ENCODE measurements around the gene MBOAT2. TPM values are rescaled to one million over a fixed set of nuclear protein-coding genes. Genes with fewer than 3 reads are reported as not detected.

The MBOAT2 gene
- total RNA-seq, 1 donor from 2014 or later = 72.5 TPM

GRCh38 chr2:8882094-8882493 is 121.4 kb downstream of the MBOAT2 start:
- no peaks in the 10 kb centered on the region for H3K4me1 Mint-ChIP-seq (ENCODE audit: low read depth, unreplicated experiment)
- H3K36me3 Mint-ChIP-seq (ENCODE audit: unreplicated experiment) = no peaks in the 10 kb centered on the region
- no peak overlapping the region for H3K4me3 Mint-ChIP-seq (ENCODE audit: unreplicated experiment)
- peak; percentile 53 for DNase-seq
- peaks cover 2% of the 10 kb centered on the region for H3K27me3 Mint-ChIP-seq (ENCODE audit: unreplicated experiment)
- no peaks in the 10 kb centered on the region for H3K9me3 Mint-ChIP-seq (ENCODE audit: unreplicated experiment)
- H3K27ac Mint-ChIP-seq (ENCODE audit: unreplicated experiment) = no peak overlapping the region
- TF ChIP-seq CTCF (IDR thresholded peaks at IDR 0.05; ENCODE audit: partially characterized antibody, unreplicated experiment) = peak; percentile 47

- no peaks in the 10 kb centered on the region for H3K36me3 Mint-ChIP-seq (ENCODE audit: unreplicated experiment)
- H3K27me3 Mint-ChIP-seq (ENCODE audit: unreplicated experiment) = peaks cover 2% of the 10 kb centered on the region
- H3K9me3 Mint-ChIP-seq (ENCODE audit: unreplicated experiment) = no peaks in the 10 kb centered on the region
- no peak overlapping the region for H3K4me3 Mint-ChIP-seq (ENCODE audit: unreplicated experiment)
- DNase-seq = no peak
- peak overlapping the region; percentile 29 for H3K27ac Mint-ChIP-seq (ENCODE audit: unreplicated experiment)
- TF ChIP-seq CTCF (IDR thresholded peaks at IDR 0.05; ENCODE audit: partially characterized antibody, unreplicated experiment) = no peak
- no peaks in the 10 kb centered on the region for H3K4me1 Mint-ChIP-seq (ENCODE audit: low read depth, unreplicated experiment)
Measured at GRCh38 chr2:8877894-8878293, 125.6 kb downstream of the MBOAT2 start.

- Mint-ChIP-seq H3K36me3 (ENCODE audit: unreplicated experiment) (no peaks in the 10 kb centered on the region), H3K4me1 (ENCODE audit: low read depth, unreplicated experiment) (no peaks in the 10 kb centered on the region), H3K27ac (ENCODE audit: unreplicated experiment) (peak overlapping the region; percentile 29), H3K4me3 (ENCODE audit: unreplicated experiment) (no peak overlapping the region), H3K9me3 (ENCODE audit: unreplicated experiment) (no peaks in the 10 kb centered on the region), H3K27me3 (ENCODE audit: unreplicated experiment) (peaks cover 2% of the 10 kb centered on the region)
- no peak for DNase-seq
- TF ChIP-seq CTCF (IDR thresholded peaks at IDR 0.05; ENCODE audit: partially characterized antibody, unreplicated experiment) = no peak
Measured at GRCh38 chr2:8877332-8877731, 126.2 kb downstream of the MBOAT2 start.

GRCh38 chr2:8876628-8877027 is 126.9 kb downstream of the MBOAT2 start:
- no peak for TF ChIP-seq CTCF (IDR thresholded peaks at IDR 0.05; ENCODE audit: partially characterized antibody, unreplicated experiment)
- no peaks in the 10 kb centered on the region for H3K9me3 Mint-ChIP-seq (ENCODE audit: unreplicated experiment)
- H3K27me3 Mint-ChIP-seq (ENCODE audit: unreplicated experiment) = no peaks in the 10 kb centered on the region
- no peak overlapping the region for H3K27ac Mint-ChIP-seq (ENCODE audit: unreplicated experiment)
- H3K4me1 Mint-ChIP-seq (ENCODE audit: low read depth, unreplicated experiment) = no peaks in the 10 kb centered on the region
- H3K36me3 Mint-ChIP-seq (ENCODE audit: unreplicated experiment) = no peaks in the 10 kb centered on the region
- no peak for DNase-seq
- H3K4me3 Mint-ChIP-seq (ENCODE audit: unreplicated experiment) = no peak overlapping the region

- no peaks in the 10 kb centered on the region for H3K27me3 Mint-ChIP-seq (ENCODE audit: unreplicated experiment)
- no peaks in the 10 kb centered on the region for H3K36me3 Mint-ChIP-seq (ENCODE audit: unreplicated experiment)
- H3K4me1 Mint-ChIP-seq (ENCODE audit: low read depth, unreplicated experiment) = no peaks in the 10 kb centered on the region
- H3K4me3 Mint-ChIP-seq (ENCODE audit: unreplicated experiment) = no peak overlapping the region
- H3K9me3 Mint-ChIP-seq (ENCODE audit: unreplicated experiment) = no peaks in the 10 kb centered on the region
- DNase-seq = no peak
- peak; percentile 53 for TF ChIP-seq CTCF (IDR thresholded peaks at IDR 0.05; ENCODE audit: partially characterized antibody, unreplicated experiment)
- no peak overlapping the region for H3K27ac Mint-ChIP-seq (ENCODE audit: unreplicated experiment)
Measured at GRCh38 chr2:8872821-8873432, 130.6 kb downstream of the MBOAT2 start.
